ENCODE measurements around the gene PPP1R15A. TPM values are rescaled to one million over a fixed set of nuclear protein-coding genes. Genes with fewer than 3 reads are reported as not detected.
"Not testable (repeated sequence)": the region's sequence is repeated elsewhere in the genome, so short reads cannot be mapped to it uniquely, and the experiment has no call there.

PPP1R15A gene
- total and polyA plus RNA-seq, 2 of the 8 experiments (the other 6 are each of a cell fraction or from before 2014, with no cell fraction given) = 4.1 to 14.0 TPM

DNA sequence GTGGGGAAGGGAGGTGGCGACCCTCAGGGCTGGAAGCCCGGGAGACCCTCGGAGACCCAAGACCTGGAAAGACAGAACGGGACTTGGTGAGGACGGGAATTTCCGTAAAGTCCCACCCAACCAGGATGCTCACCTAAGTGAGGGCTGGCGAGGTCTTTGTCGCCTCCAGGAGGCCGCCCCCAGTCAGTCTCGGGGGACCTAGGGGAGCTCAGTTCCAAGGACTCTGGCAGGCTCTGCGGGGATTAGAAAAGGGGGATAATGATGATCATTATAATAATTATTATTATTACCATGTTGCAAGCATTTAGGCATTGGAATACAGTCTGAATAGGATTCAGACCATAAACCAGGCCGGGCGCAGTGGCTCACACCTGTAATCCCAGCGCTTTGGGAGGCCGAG, 26.8 kb upstream of the PPP1R15A start (continued):
- TF ChIP-seq TAF7 (optimal IDR thresholded peaks at IDR 0.05; ENCODE audit: borderline replicate concordance, low read depth, low read length) (no peak), MAX (IDR thresholded peaks at IDR 0.05) (no peak), EGR1 (IDR thresholded peaks at IDR 0.05; ENCODE audit: borderline replicate concordance, low read depth, low read length) (no peak)

GRCh38 chr19:48846659-48847058, 25.6 kb upstream of the PPP1R15A start:
- H3K56ac ChIP-seq (replicated peaks; ENCODE audit: insufficient read length, low read depth, low read length); H3K14ac ChIP-seq (ENCODE audit: insufficient read length); H4K20me1 ChIP-seq (replicated peaks in 1 of 2; ENCODE audit: control insufficient read depth in 1 of 2, insufficient read depth in 2 of 2, low read length in 2 of 2); H2BK15ac ChIP-seq (ENCODE audit: low read length); H3K27ac ChIP-seq (ENCODE audit: low read depth, low read length); H4K5ac ChIP-seq (ENCODE audit: insufficient read length, low read depth, low read length); H2BK12ac ChIP-seq (ENCODE audit: low read depth, low read length); H2AFZ ChIP-seq (ENCODE audit: low read length); H3K9me3 ChIP-seq (ENCODE audit: insufficient read depth in 2 of 2, low read depth in 1 of 2, low read length in 1 of 2); H2AK5ac ChIP-seq (ENCODE audit: low read depth, low read length); H3K18ac ChIP-seq (ENCODE audit: extremely low read depth, low read length); H4K8ac ChIP-seq (ENCODE audit: extremely low read depth, insufficient read depth, low read length); H3K4me1 ChIP-seq (replicated peaks in 1 of 4; ENCODE audit: control insufficient read depth in 3 of 4, insufficient read depth in 4 of 4, low read length in 3 of 4); H3K9ac ChIP-seq (replicated peaks in 1 of 4; ENCODE audit: extremely low read depth in 1 of 4, low read depth in 3 of 4, low read length in 3 of 4); H2BK20ac ChIP-seq (ENCODE audit: low read length); H3K27me3 ChIP-seq (replicated peaks in 1 of 4; ENCODE audit: control insufficient read depth in 3 of 4, extremely low read depth in 1 of 4, insufficient read depth in 3 of 4, low read length in 3 of 4); H3K4me3 ChIP-seq (ENCODE audit: extremely low read depth in 1 of 4, insufficient read depth in 2 of 4, low read depth in 3 of 4, low read length in 4 of 4); H4K91ac ChIP-seq (replicated peaks; ENCODE audit: insufficient read length, low read length); H3K4me2 ChIP-seq (ENCODE audit: insufficient read depth in 1 of 2, low read depth in 2 of 2, low read length in 2 of 2); H3K79me2 ChIP-seq (ENCODE audit: control insufficient read depth in 1 of 2, insufficient read depth in 2 of 2, low read length in 2 of 2); FAIRE-seq; H2BK120ac ChIP-seq (replicated peaks; ENCODE audit: low read depth, low read length); H3K23ac ChIP-seq (ENCODE audit: insufficient read length); H3K23me2 ChIP-seq (ENCODE audit: low read depth, low read length); DNase-seq (ENCODE audit: low read depth in 1 of 2, low spot score in 2 of 2); H2BK5ac ChIP-seq (ENCODE audit: low read depth, low read length); H3K79me1 ChIP-seq (ENCODE audit: low read depth, low read length); H3K4ac ChIP-seq (replicated peaks; ENCODE audit: insufficient read length, low read depth, low read length): not testable (repeated sequence)
- POLR2A ChIA-PET (ENCODE audit: partially characterized antibody) = interaction anchor here (0.6 to 0.9 kb wide), 3 partner anchors 26 to 223 kb away, joined by 3 to 4 read pairs (median 3); partner anchors contain the start of gene PPP1R15A
- CTCF ChIA-PET (ENCODE audit: partially characterized antibody) = interaction anchor here (0.6 to 7.8 kb wide), 5 partner anchors 9 to 232 kb away, joined by 3 to 231 read pairs (median 3); partner anchors contain the start of gene FAM83E
- H3K36me3 ChIP-seq (ENCODE audit: control insufficient read depth in 2 of 4, insufficient read depth in 4 of 4, low read length in 3 of 4) = peaks cover 4 to 23% (median 5%) of the 10 kb centered on the region in 4 experiments; a peak in 5 of 8 replicates
- 88% methylated on average over 3 of the region's 3 CpGs; no CpG with 5 or more reads in 1 of the 2 experiments for WGBS, 2 experiments (ENCODE audit: extremely low coverage in 1 of 2, insufficient coverage in 1 of 2, insufficient read length in 1 of 2, insufficient replicate concordance in 2 of 2, low coverage in 1 of 2, low lambda C conversion rate in 2 of 2, missing lambda C conversion rate in 1 of 2)

Data from H1 (cell line).